HuH-7 (cell line): ENCODE data around the gene DRGX.

Experiments
- DNase-seq: peaks from one replicate; pipeline ENCODE4 v3.0.0; 2011; ENCODE audit warnings: low spot score

Gene DRGX

GRCh38 chr10:49318028-49318427 is 77.9 kb downstream of the DRGX start:
- DNase-seq, result no peak

- no peak for DNase-seq
These were observed 81.1 kb downstream of the DRGX start for GRCh38 chr10:49314806-49315205.
